NCI-H2196 (cell line): Measurements from ENCODE around the gene ZBTB7C.

Source experiments
- DNase-seq: peaks from one replicate; lab custom pipeline; 2025; ENCODE audit not compliant: unreplicated experiment; lab: John Stamatoyannopoulos, UW

ZBTB7C gene

GRCh38 chr18:48153613-48154481, 255.3 kb downstream of the ZBTB7C start:
- no peak for DNase-seq

DNA sequence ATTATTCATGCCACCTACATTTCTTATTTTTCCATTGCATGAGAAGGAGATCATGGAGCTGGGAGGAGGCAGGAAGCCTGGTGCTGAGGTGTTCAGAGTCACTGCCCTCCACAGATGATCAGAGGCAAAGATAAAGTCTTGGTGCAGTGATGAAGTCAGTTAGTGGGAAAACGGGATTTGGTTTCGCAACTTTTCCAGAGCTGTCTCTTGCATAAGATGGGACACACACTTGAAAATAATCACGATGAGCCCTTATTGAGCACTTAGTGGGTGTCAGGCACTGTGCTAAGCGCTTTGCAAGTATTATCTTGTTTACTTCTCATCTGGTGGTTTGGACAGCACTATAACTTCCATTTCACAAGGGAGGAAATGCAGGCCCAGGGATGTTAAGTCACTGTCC, 256.6 kb downstream of the ZBTB7C start:
- no peak for DNase-seq

- peak; percentile 27 for DNase-seq
Observed at GRCh38 chr18:48151421-48152065, 257.6 kb downstream of the ZBTB7C start.

DNA sequence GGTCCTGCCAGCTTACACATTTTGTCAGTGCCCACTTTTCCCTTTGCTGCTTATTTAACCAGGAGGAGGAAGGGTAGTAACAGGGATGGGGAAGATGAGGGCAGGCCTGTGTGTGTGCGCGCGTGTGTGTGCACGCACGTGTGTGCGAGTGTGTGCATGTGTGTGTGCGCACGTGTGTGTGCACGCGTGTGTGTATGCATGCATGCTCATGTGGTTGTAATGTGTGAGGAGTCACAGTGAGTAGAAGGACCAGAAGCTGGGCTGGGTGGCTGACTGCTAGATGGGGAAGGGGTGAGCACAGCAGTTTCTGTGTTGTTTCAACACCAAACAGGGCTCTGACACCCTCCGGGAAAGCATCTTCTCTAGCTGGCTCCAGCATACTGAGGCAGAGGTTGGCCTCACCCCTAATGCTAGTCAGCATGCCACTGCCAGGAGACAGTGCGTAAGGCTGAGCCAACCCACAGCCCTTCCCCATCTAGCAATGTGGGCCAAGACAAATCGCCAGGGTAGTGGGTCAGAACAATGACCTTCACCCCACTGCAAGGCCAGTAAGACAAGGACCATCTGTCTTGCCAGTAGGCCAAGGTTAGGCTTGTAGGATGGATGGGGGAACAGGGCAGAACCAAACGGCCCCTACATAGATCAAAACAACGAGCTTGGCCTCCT, 260.0 kb downstream of the ZBTB7C start:
- DNase-seq = no peak

- DNase-seq = no peak
Observed at GRCh38 chr18:48142994-48143393, 266.2 kb downstream of the ZBTB7C start.

- DNase-seq = no peak
Observed at GRCh38 chr18:48142353-48142752, 266.8 kb downstream of the ZBTB7C start.

DNA sequence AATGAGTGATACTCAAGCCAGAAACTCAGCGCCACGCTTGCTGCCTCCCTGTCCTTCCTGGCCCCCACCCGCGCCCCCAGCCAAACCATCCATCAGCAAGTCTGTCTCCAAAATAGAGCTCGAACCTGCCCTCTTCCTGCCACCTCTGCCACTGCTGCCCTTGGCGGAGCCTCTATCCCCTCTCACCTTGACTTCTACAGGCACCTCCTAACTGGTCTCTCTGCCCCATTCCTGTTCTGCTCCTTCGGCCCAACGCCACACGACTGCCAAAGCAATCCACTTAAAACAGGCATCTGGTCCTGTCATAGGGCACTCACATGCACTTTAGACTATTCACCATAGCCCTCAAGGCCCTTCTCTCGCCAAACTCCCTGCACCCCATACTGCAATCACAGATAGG, 268.5 kb downstream of the ZBTB7C start:
- DNase-seq = no peak

GRCh38 chr18:48139431-48140347, 269.5 kb downstream of the ZBTB7C start:
- DNase-seq = peak; percentile 91

- peak; percentile 69 for DNase-seq
Observed at GRCh38 chr18:48138660-48139430, 270.3 kb downstream of the ZBTB7C start.

DNA sequence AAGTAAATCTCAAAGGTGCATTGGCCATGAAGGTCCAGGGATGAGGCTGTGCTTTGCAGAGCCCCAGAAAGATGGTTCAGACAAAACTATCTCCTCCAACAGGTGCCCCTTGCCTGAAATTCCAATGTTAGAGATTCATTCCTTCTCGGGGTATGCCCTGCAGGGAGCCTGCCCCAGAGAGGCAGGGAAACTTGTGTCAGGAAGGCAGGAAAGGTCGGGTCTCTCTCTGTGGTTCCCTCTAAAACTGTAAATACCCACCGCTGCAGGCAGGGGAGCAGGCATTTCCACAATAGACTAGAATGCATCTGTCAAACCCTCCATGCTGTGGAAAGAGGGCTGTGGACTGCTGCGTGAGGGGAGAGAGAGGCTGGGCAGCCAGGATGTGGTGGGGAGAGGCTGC, 271.0 kb downstream of the ZBTB7C start:
- DNase-seq = no peak

DNA sequence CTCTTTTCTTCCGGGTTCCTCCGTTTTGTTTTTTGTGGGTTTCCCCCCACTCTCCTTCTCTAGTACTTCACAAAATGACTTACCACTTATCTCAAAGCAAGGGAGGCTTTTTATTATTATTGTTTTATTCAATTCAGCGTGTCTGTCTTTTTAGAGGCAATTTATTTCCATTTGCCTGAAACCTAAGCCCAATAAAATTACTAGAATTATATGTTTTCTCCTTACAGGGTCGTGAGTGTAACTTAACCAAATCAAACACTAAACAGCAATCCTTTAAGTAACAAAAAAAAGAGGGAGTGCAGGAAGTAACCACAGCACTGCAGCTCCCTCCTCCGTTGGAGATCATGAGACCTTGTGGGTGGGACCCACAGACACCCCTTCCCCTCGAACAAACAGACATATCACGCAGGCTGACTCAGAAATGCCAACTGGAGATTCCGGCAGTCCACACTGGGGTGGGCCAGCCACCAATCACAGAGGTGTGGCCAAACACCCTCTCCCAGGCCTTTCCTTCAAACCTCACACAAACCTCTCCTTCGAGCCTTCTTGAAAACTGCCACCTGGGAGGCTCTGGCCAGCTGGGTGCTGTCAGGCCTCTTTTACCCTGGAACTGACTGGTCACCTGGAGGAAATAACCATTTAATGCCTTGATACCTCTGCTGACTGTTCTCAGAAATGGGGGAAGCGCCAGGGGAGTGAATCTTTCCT, 271.7 kb downstream of the ZBTB7C start:
- DNase-seq = no peak

DNA sequence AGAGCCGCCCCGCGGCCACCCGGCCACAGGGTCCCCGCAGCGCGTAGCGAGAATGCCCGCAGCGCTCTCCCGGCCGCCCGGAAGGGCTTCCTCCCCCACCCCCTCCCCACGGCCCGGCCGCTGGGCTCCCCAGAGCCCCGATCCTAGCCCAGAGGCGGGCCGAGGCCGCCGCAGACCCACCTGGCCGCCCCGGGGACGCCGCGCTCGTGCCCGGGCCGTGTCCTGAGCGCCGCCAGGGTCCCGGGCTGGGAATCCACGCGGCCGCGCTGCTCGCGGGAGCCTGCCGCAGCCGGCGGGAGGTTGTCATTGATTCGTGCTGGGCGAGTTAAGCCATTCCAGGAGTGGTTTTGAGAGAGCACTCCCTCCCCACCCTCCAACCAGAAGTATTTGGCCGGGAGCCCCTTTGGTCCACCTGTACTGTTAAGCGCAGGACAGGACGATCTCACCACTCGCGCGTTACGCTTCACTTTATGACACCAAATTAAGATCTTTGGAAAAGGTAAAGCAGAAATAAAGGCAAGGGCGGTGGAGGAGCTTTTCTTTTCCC, 272.3 kb downstream of the ZBTB7C start:
- DNase-seq = no peak

- DNase-seq = peak; percentile 47
Observed at GRCh38 chr18:48136051-48136826, 272.9 kb downstream of the ZBTB7C start.

DNA sequence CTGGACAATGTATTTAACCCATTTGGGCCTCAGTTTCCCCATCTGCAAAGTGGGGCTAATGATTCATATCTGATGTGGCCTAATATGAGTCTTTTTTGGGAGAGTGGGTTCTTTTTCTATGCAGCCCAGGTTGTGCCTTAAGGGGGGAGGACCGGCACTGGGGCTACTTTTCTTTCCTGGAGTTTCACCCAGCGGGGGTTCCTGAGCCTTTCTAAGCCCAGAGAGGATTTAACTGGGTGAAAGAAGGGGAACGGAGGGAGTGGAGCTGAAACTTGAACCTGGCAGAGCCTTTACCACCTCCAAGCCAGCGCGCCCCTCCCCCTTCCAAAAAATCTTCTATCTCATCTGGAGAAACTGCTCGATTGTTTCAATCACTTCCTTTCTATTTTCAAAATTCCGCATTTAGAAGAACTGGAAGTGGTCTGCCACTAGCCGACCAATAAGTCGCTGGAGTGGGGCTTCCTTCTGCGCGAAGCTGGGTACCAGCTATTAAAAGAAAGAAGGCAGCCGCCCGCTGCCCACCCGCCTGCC, 273.7 kb downstream of the ZBTB7C start:
- no peak for DNase-seq

DNA sequence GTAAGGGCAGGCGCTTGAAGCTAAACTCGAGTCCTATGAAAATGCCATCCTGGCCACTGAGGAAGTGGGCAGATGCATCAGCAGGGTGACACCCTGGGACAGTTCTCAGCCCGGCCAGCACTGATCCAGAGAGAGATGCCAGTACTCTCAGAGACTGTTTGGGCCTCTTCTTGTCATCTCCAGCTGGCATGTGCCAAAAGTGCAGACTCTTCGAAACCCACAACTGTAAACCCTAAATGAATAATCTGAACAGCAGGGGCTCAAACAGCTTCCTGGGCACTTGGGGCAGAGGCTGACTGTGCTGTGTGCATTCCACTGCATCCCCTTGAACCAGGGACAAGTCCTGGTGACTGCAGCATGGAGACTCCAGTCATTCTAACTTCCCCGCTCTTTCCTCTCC, 274.6 kb downstream of the ZBTB7C start:
- DNase-seq = no peak

- peak; percentile 87 for DNase-seq
Observed at GRCh38 chr18:48133671-48134251, 275.4 kb downstream of the ZBTB7C start.

DNA sequence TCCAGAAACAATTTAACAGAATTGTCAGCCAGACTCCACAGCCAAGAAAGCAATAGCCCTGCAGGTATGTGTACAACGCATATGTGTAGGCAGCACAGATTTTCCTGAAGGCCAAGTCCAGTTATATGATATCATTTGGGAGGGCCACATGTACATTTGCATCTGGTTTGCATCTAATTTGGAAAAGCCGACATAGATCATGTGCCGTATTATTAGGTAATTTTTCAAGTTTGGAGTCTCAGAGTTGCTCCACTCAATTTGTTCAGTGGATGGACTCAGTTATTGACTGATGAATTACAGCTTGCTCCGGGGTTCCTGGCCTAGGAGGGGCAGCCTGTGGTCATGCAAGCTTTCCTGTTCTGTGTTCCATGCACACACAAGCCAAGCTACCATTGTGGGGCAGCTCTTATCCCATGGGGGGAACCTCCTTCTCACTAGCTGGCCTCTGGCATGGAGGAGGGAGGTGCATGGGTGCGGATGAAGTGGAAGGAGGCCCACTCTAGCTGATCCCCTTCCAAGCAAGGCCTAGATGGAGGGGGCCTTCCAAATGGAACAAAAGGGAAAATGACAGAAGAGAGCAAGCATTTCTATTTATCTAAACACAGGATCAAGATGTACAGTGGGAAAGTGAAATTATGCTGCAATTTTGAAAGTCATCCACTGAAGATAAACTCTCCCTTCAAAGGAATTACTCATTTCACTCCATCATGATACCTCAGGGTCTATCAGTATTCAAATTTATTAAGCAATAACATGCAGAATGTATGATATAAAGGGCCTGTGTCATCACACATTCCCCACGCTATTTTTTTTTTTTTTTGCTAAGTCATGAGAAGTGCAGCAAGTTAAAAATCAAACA, 276.2 kb downstream of the ZBTB7C start:
- no peak for DNase-seq
